Epithelial cell of prostate (primary cell): ENCODE measurements around the gene NUDT15.
"Not testable (repeated sequence)": the region's sequence is repeated elsewhere in the genome, so short reads cannot be mapped to it uniquely, and the experiment has no call there.

ENCODE experiments used
- DNase-seq: peaks from one replicate; pipeline ENCODE4 v3.0.0-alpha.2; 2011; ENCODE audit warnings: low read depth, low spot score
- H3K27ac ChIP-seq: fragments of 450-650 bp; 2 replicates; pipeline ENCODE4 v1.5.1; 2017; ENCODE audit warnings: mild to moderate bottlenecking

NUDT15 gene

DNA sequence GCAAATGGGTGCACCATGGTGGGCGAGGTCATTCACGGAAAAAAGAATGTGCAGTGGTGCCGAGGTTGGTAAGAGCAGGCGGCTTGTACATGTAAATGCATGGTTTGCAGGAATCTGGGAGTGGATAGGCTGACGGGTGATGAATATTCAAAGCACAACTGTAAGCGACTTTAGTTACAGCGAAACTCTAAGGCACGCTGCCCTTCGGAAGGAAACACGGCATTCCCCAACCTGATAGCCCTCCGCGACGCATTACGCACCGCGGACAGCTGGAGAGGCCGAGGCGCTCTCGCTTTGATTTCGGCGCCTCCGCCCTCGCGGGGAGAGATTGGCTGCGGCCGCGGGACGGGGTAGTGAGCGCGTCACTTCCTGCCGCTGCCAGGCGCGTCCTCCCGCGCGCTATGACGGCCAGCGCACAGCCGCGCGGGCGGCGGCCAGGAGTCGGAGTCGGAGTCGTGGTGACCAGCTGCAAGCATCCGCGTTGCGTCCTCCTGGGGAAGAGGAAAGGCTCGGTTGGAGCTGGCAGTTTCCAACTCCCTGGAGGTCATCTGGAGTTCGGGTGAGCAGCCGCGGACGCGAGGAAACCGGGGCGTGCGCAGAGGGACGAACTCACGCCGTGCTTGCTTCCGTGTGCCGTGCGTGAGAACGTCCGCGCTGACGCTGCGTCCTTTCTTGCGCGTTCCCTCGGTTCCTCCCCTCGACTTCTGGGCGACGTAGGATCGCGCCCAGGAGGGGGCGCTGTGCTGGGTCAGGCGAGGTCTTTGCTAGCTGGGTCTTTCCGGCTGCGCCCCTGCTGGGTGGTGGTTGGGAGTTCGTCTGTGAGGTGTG, at the start of gene NUDT15:
TSS of gene NUDT15 (plus strand) at position 381 of the 828 bp plus-strand sequence. CDS start at position 402, 21 bp downstream.
- peak; percentile 87 for DNase-seq
- peak within 1 kb of the TSS; percentile 92 for H3K27ac ChIP-seq

GRCh38 chr13:47990427-47990826, 47.1 kb upstream of the NUDT15 start:
- no peak for DNase-seq
- no peak overlapping the region for H3K27ac ChIP-seq

- H3K27ac ChIP-seq: no peak overlapping the region
- no peak for DNase-seq
These were observed 46.5 kb upstream of the NUDT15 start for GRCh38 chr13:47990920-47991466.

GRCh38 chr13:47991859-47992258, 45.7 kb upstream of the NUDT15 start:
- DNase-seq: no peak
- no peak overlapping the region for H3K27ac ChIP-seq

GRCh38 chr13:47997384-47997783, 40.1 kb upstream of the NUDT15 start:
- no peak for DNase-seq
- H3K27ac ChIP-seq: no peak overlapping the region

GRCh38 chr13:47999973-48000372, 37.6 kb upstream of the NUDT15 start:
- DNase-seq: no peak
- H3K27ac ChIP-seq: peak overlapping the region; percentile 92

- H3K27ac ChIP-seq: peak overlapping the region; percentile 92
- no peak for DNase-seq
These were observed 36.9 kb upstream of the NUDT15 start for GRCh38 chr13:48000559-48001113.

DNA sequence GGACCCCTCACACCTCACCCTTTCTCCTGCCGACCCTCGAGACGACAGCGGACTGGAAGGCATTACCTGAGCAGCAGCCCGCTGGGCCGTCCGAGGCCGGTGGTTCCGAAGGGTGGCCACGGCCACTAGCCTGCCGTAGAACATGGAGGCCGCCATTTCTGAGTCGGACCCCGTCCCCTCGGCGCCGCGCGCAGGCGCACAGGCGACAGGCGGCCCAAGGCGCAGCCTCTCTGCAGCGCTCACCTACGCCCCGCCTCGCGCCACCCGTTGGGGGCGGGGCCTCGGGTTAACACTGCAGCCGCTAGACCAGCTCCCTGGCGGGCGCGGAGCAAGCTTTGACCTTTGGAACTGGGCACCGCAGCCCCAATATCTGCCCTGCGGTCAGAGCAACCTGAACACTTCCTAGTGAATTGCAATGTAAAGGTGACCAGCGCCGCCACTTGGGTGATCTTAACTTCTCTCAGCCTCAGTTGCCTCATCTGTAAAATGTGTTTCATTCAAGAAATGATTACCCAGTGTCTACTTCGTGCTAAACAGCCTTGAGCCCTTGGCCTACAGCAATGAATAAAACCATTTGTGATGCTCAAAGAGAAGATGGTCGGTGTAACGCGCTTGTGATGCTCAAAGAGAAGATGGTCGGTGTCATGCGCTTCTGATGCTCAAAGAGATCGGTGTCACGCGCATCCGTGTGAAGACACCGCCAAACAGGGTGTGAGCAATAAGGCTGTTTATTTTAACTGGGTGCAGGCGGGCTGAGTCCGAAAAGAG, 36.2 kb upstream of the NUDT15 start, which contains the start of gene SUCLA2:
TSS of gene SUCLA2 (minus strand) at position 160 of the 768 bp plus-strand sequence. CDS start at position 156, 4 bp downstream.
- peak within 1 kb of the TSS; percentile 92 for H3K27ac ChIP-seq

GRCh38 chr13:48001999-48002398, 35.5 kb upstream of the NUDT15 start:
- peak overlapping the region; percentile 92 for H3K27ac ChIP-seq
- DNase-seq: not testable (repeated sequence)

More for the DNA sequence above, 36.2 kb upstream of the NUDT15 start, which contains the start of gene SUCLA2:
- DNase-seq: no peak

DNA sequence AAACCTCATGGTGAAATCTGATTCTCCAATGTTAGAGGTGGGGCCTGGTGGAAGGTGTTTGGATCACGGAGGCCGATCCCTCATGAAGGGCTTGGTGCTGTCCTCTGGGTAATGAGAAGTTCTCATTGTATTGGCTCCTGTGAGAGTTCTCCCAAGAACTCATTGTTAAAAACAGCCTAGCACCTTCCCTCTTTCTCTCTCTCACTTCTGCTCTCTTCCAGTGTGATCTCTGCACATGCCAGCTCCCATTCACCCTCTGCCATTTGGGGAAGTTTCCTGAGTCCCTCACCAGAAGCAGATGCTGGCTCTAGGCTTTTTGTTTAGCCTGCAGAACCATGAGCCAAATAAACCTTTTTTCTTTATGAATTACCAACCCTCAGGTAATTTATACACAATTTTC, 33.3 kb upstream of the NUDT15 start:
- DNase-seq: no peak
- H3K27ac ChIP-seq: no peak overlapping the region

DNA sequence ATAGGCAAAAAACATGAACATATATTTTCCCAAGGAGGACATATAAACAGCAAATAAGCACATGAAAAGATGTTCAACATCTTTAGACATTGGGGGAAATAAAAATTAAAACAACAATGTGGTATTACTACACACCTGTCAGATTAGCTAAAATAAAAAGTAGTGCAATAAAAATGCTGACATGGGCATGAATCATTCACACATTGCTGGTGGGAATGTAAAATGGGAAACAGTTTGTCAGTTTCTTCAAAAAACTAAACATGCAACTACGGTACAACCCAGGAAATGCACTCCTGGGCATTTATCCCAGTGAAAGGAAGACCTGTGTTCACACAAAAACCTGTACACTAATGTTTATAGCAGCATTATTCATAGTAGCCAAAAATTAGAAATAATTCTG, 31.1 kb upstream of the NUDT15 start:
- H3K27ac ChIP-seq: peak overlapping the region; percentile 43
- no peak for DNase-seq

DNA sequence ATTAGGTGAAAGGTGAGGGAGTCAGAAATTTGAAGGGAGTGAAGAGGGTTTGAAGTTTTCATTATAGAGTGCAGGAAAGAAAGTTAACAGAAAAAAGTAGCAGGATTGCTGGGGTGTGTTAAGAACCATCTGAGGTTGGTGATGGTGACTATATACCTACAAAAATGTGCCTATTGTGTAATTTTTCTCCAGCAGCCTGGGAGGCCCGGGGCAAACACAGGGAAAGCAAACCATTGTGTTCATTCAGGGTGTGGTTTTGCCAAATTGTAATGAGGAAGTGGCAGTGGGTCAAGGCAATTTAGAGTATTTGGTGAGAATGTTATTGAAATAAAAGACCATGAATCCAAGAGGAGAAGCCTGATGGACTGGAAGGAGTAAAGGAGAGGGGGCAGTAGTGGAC, 28.2 kb upstream of the NUDT15 start:
- peak overlapping the region; percentile 56 for H3K27ac ChIP-seq
- peak; percentile 51 for DNase-seq

GRCh38 chr13:48010698-48011097, 26.8 kb upstream of the NUDT15 start:
- H3K27ac ChIP-seq: no peak overlapping the region
- DNase-seq: no peak

DNA sequence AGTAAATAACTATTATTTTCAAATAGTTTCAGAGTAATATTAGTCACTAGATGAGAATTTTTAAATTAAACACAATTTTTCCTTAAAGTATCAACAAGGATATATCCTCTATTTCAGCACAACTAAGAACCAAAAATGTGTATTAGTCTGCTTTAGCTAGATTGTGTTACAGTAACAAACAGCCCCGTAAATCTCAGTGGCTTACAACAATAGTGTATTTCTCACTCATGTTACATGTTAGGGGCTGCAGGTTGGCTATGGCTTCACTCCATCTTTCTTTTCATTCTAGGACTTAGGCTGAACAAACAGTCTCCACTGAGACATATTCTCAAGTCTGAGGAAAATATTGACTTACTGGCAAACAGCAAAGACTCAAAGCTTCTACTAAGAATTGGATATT, 24.9 kb upstream of the NUDT15 start:
- no peak overlapping the region for H3K27ac ChIP-seq
- DNase-seq: no peak

DNA sequence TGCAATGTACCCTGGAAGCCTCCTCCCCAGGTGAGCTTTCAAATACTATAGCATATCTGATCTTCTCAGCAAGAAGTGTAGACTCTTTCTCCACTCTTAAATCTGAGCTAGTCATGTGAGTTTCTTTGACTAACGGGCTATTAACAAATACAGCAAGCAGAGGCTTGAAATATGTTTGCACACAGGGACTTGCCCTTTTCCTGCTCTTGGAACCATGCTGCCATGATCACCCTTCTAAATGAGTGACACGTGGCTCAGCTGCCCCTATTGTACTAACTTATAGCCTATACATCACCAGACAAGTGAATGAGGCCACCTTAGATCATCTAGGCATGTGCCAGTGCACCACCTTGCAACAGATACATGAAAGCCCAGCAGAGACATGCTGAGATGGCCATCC, 23.2 kb upstream of the NUDT15 start:
- H3K27ac ChIP-seq: peak overlapping the region; percentile 3
- DNase-seq: no peak

GRCh38 chr13:48018637-48019036, 18.9 kb upstream of the NUDT15 start:
- no peak for DNase-seq

GRCh38 chr13:48019796-48020195, 17.7 kb upstream of the NUDT15 start:
- DNase-seq: no peak
- H3K27ac ChIP-seq: no peak overlapping the region

More at GRCh38 chr13:48018637-48019036, 18.9 kb upstream of the NUDT15 start:
- H3K27ac ChIP-seq: no peak overlapping the region

DNA sequence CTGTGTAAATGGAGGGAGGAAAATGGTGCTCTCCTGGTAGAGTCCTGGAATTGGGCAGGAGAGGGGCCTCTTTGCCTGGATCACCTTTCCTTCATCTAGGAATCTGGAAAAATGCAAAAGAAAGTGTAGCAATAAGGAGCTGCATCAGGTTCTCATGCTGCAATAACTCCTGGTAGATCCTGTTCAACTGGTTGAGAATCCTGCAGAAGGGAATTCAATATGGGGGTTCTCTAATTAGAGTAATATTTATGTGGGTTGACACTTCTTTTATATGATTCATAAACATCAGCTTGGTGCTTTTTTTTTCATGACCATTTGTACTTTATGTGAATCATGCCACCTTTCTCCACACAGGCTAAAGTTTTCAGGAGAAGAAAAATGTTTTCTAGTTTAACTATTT, 9.5 kb upstream of the NUDT15 start:
- no peak for DNase-seq
- no peak overlapping the region for H3K27ac ChIP-seq

GRCh38 chr13:48029859-48030258, 7.7 kb upstream of the NUDT15 start:
- no peak for DNase-seq

DNA sequence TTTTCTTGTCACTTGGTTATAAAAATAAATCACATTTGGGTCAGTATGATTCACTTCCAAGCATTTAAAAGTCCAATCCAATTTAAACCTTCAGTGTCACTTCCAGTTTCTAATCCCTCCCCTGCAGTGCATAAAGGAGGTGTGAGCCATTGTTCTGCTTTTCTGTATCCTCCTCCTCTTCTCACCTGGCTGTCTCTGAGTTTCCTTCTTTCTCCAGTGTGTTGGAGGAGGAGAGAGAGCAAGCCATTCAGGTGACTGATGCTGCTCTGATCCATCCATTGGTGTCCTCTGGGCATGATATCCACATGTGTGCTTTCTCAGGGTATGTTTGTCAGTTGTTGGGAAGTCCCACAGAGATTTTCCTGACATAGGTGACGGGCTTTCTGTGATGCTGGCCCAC, 1.2 kb downstream of the NUDT15 start:
- peak overlapping the region; percentile 92 for H3K27ac ChIP-seq

More at GRCh38 chr13:48029859-48030258, 7.7 kb upstream of the NUDT15 start:
- H3K27ac ChIP-seq: no peak overlapping the region

More for the DNA sequence above, 1.2 kb downstream of the NUDT15 start:
- DNase-seq: no peak
